ENCODE data around the gene FIGNL2. TPM values are rescaled to one million over a fixed set of nuclear protein-coding genes. Genes with fewer than 3 reads are reported as not detected.

Gene FIGNL2
- total and polyA plus RNA-seq, 9 of the 15 experiments (the other 6 are each of a cell fraction or from before 2014, with no cell fraction given): 0.01 TPM; not detected in 8

DNA sequence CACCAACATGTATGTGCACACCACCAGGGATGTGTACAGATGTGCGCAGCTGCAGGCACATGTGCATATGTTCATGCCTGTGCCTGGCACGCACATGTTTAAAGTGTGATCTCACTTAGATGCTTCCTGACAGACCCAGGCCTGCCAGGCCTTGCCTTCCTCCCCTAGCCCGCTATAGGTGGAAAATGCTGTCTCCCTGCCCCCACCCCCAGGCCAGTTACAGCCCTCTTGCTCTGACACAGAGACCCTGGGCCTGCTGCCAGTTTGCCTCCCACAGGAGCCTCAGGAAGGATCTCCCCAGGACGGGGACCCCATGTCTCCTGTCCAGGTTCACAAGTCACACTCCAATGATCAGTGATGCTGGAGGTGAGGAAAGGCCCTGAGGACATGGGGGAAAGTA, 21.6 kb downstream of the FIGNL2 start (continued):
- TF ChIP-seq U2AF1 (optimal IDR thresholded peaks at IDR 0.05; ENCODE audit: low read depth, low read length): no peak
- TF ChIP-seq BRF1 (IDR thresholded peaks at IDR 0.05; ENCODE audit: borderline replicate concordance, extremely low read depth, insufficient read length): no peak
- no peak for TF ChIP-seq ETS1 (conservative IDR thresholded peaks at IDR 0.05; ENCODE audit: control insufficient read depth, low read depth, low read length)
- TF ChIP-seq MIER1 (IDR thresholded peaks at IDR 0.05; ENCODE audit: low read depth): no peak
- TF ChIP-seq ZNF445 (CRISPR knock-in tag; IDR thresholded peaks at IDR 0.05; ENCODE audit: low read depth): no peak
- no peak for TF ChIP-seq ZNF586 (CRISPR knock-in tag; conservative IDR thresholded peaks at IDR 0.05)
- TF ChIP-seq, protein P1, sequence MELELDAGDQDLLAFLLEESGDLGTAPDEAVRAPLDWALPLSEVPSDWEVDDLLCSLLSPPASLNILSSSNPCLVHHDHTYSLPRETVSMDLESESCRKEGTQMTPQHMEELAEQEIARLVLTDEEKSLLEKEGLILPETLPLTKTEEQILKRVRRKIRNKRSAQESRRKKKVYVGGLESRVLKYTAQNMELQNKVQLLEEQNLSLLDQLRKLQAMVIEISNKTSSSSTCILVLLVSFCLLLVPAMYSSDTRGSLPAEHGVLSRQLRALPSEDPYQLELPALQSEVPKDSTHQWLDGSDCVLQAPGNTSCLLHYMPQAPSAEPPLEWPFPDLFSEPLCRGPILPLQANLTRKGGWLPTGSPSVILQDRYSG (tag; conservative IDR thresholded peaks at IDR 0.05; ENCODE audit: low read depth): no peak
- TF ChIP-seq, protein P2, sequence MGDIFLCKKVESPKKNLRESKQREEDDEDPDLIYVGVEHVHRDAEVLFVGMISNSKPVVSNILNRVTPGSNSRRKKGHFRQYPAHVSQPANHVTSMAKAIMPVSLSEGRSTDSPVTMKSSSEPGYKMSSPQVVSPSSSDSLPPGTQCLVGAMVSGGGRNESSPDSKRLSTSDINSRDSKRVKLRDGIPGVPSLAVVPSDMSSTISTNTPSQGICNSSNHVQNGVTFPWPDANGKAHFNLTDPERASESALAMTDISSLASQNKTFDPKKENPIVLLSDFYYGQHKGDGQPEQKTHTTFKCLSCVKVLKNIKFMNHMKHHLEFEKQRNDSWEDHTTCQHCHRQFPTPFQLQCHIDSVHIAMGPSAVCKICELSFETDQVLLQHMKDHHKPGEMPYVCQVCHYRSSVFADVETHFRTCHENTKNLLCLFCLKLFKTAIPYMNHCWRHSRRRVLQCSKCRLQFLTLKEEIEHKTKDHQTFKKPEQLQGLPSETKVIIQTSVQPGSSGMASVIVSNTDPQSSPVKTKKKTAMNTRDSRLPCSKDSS (IDR thresholded peaks at IDR 0.05; ENCODE audit: low read depth, partially characterized antibody): no peak

Measured in K562 (cell line).